Activated CD4-positive, alpha-beta memory T cell treated with anti-CD3 and anti-CD28 coated beads, Interleukin-2, amount 10 ng/mL, durations not matched to agents 7 days and 5 days (primary cell): ENCODE data around the gene EIF3K. TPM values are rescaled to one million over a fixed set of nuclear protein-coding genes. Genes with fewer than 3 reads are reported as not detected.

Experiments used
- CTCF ChIA-PET: fragments of 350-600 bp; sonication (Branson Sonifier 250); formaldehyde crosslinking; loops from one replicate; lab custom pipeline; 2021; ENCODE audit warnings: antibody characterized with exemption, inconsistent platforms; lab: Charles Lee
- POLR2A ChIA-PET: fragments of 350-600 bp; sonication (Branson Sonifier 250); formaldehyde crosslinking; loops from one replicate; lab custom pipeline; 2021; ENCODE audit warnings: antibody characterized with exemption; lab: Charles Lee
- DNase-seq: peaks from one replicate; pipeline ENCODE4 v3.0.0-alpha.2; 2020
- H3K27ac Mint-ChIP-seq: one replicate; pipeline ENCODE4 v1.8.0; 2021; ENCODE audit warnings: mild to moderate bottlenecking, mixed read lengths
- H3K27me3 Mint-ChIP-seq: one replicate; pipeline ENCODE4 v1.8.0; 2021; ENCODE audit warnings: mixed read lengths
- H3K36me3 Mint-ChIP-seq: one replicate; pipeline ENCODE4 v1.8.0; 2021; ENCODE audit warnings: low read depth, mixed read lengths
- H3K4me1 Mint-ChIP-seq: one replicate; pipeline ENCODE4 v1.8.0; 2021; ENCODE audit warnings: mixed read lengths
- H3K4me3 Mint-ChIP-seq: one replicate; pipeline ENCODE4 v1.8.0; 2021; ENCODE audit warnings: mild to moderate bottlenecking, mixed read lengths
- H3K9me3 Mint-ChIP-seq: one replicate; pipeline ENCODE4 v1.8.0; 2021; ENCODE audit warnings: mixed read lengths
- total RNA-seq, 2 experiments: library from RNA; stranded (reverse); gene quantifications; one replicate each; pipeline ENCODE4 v1.2.3, GENCODE V29; 2021

EIF3K gene
- total RNA-seq, 2 experiments from 2014 or later = 297 TPM

DNA sequence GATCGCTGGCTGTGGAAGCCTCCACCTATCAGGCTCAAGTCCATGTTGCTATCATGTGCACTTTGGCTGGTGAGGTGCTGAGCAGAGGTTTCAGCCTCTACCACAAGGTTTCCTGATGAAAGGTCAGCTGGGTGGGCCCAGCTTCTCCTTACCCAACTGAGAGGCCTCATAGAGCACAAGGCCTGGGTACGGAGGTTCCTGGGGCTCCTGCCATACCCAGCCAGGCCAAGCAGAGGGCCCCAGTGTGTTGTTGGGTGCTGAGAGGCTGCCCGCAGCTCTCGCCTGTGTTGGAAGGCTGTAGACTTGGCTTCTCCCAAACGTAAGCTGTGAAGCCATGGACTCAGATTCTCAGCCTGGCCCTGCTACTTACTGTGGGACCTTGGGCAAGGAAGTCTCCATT lies 56.6 kb downstream of the EIF3K start:
- ChIA-PET CTCF (interaction anchor here (1.3 to 2.0 kb wide), 2 partner anchors 16 to 18 kb away, joined by 4 to 5 read pairs; no protein-coding TSS in a partner anchor), POLR2A (interaction anchor here (0.7 to 1.6 kb wide), 4 partner anchors 8 to 281 kb away, joined by 3 to 4 read pairs (median 4); no protein-coding TSS in a partner anchor)
- no peak overlapping the region for H3K4me3 Mint-ChIP-seq
- no peaks in the 10 kb centered on the region for H3K9me3 Mint-ChIP-seq
- peaks cover 49% of the 10 kb centered on the region for H3K36me3 Mint-ChIP-seq
- peaks cover 87% of the 10 kb centered on the region for H3K4me1 Mint-ChIP-seq
- no peak for DNase-seq
- no peaks in the 10 kb centered on the region for H3K27me3 Mint-ChIP-seq
- peak overlapping the region; percentile 69 for H3K27ac Mint-ChIP-seq

DNA sequence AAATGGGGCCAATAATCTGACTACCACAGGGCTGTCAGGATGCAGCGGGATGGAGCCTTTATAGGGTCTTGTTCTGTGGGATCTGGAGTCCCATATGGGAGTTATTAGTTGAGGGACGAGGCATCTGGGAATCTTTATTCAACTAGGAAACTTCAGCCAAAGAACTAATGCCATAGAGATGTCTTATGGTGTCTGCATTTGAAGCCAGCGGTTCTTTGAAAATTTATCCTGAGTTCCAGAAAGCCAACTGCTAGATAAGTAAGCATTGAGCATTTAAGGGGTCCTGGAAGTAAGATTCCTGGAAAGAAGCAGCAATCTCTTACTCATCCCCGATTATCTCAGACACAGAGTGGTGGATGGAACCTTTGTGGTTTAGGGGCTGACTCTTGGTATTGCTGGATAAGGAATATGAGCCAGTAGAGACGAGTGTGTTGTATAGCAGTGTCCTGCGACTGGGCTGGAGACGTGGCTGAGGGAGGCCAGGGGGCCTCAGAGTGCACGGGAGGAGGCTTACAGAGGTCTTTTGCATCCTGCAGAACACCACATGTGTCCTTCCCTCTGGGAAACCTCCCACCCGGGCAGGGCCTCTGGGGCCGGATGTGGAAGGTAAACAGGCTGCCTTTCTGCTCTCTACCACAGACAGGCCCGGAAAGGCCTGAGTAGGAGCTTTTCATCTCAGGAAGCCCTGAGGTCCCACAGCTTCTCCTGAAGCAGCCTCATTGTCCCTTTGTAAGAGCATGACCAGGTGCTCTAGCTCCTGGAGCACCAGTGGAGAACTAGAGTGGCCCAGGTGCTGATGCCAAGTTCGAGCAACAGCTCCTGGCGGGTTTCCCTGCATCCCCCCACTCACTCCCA lies 57.3 kb downstream of the EIF3K start:
- H3K36me3 Mint-ChIP-seq = peaks cover 50% of the 10 kb centered on the region
- H3K4me3 Mint-ChIP-seq = peak overlapping the region; percentile 11
- peak; percentile 43 for DNase-seq
- H3K27ac Mint-ChIP-seq = peak overlapping the region; percentile 77
- no peaks in the 10 kb centered on the region for H3K9me3 Mint-ChIP-seq
- no peaks in the 10 kb centered on the region for H3K27me3 Mint-ChIP-seq
- POLR2A ChIA-PET = interaction anchor here (0.7 to 1.6 kb wide), 5 partner anchors 9 to 37 kb away, joined by 3 to 4 read pairs (median 3); partner anchors contain the start of gene ACTN4
- CTCF ChIA-PET = interaction anchor here (1.5 to 2.0 kb wide), 2 partner anchors 10 to 17 kb away, joined by 5 read pairs; no protein-coding TSS in a partner anchor
- H3K4me1 Mint-ChIP-seq = peaks cover 88% of the 10 kb centered on the region

- DNase-seq = no peak
- POLR2A ChIA-PET = interaction anchor here (0.9 to 2.3 kb wide), 4 partner anchors 9 to 30 kb away, joined by 3 to 6 read pairs (median 4); partner anchors contain the start of gene ACTN4
- Mint-ChIP-seq H3K27ac (peak overlapping the region; percentile 77), H3K27me3 (no peaks in the 10 kb centered on the region), H3K4me1 (peaks cover 88% of the 10 kb centered on the region), H3K4me3 (peak overlapping the region; percentile 48), H3K9me3 (no peaks in the 10 kb centered on the region), H3K36me3 (peaks cover 51% of the 10 kb centered on the region)
- CTCF ChIA-PET = interaction anchor here (1.5 to 2.0 kb wide), 2 partner anchors 9 to 18 kb away, joined by 5 read pairs; no protein-coding TSS in a partner anchor
Observed at GRCh38 chr19:38676878-38677646, 58.1 kb downstream of the EIF3K start.

GRCh38 chr19:38678217-38678890 lies 59.4 kb downstream of the EIF3K start:
- POLR2A ChIA-PET = interaction anchor here (1.0 to 2.3 kb wide), 3 partner anchors 12 to 252 kb away, joined by 3 to 6 read pairs (median 3); partner anchors contain the start of genes MRPS12 and SARS2

GRCh38 chr19:38678891-38679494 lies 60.0 kb downstream of the EIF3K start:
- Mint-ChIP-seq H3K4me3 (no peak overlapping the region), H3K9me3 (peaks cover 4% of the 10 kb centered on the region), H3K27ac (peak overlapping the region; percentile 91), H3K27me3 (no peaks in the 10 kb centered on the region), H3K36me3 (peaks cover 66% of the 10 kb centered on the region), H3K4me1 (peaks cover 99% of the 10 kb centered on the region)
- no peak for DNase-seq
- CTCF ChIA-PET = interaction anchor here (1.3 kb wide), 1 partner anchor 15 kb away, joined by 3 read pairs; no protein-coding TSS in a partner anchor
- POLR2A ChIA-PET = interaction anchor here (1.0 to 2.3 kb wide), 3 partner anchors 11 to 252 kb away, joined by 3 to 6 read pairs (median 3); partner anchors contain the start of genes MRPS12 and SARS2

More at GRCh38 chr19:38678217-38678890, 59.4 kb downstream of the EIF3K start:
- Mint-ChIP-seq H3K36me3 (peaks cover 64% of the 10 kb centered on the region), H3K4me1 (peaks cover 95% of the 10 kb centered on the region), H3K27ac (peak overlapping the region; percentile 50), H3K9me3 (peaks cover 4% of the 10 kb centered on the region), H3K27me3 (no peaks in the 10 kb centered on the region), H3K4me3 (no peak overlapping the region)
- DNase-seq = no peak
- CTCF ChIA-PET = interaction anchor here (1.3 kb wide), 1 partner anchor 14 kb away, joined by 3 read pairs; no protein-coding TSS in a partner anchor

DNA sequence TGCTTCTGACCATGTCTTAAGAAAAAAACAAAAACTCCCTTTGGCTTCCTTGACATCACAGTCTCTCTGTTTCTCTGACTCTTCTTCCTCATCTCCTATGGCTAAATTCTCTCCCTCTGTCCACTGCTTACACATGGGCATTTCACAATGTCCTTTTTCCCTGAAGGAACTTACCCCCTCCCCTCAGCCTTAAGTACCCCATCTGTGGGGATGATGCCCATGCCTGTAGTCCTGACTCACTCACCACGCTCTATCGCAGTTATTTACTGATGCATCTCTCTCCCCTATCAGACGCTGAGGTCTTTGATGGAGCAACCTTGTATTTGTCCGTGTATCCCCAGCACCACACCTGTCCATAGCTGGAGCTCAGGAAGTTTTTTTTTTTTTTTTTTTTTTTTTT lies 60.9 kb downstream of the EIF3K start:
- ChIA-PET CTCF (interaction anchor here (1.1 to 1.5 kb wide), 2 partner anchors 10 to 23 kb away, joined by 3 to 5 read pairs; no protein-coding TSS in a partner anchor), POLR2A (interaction anchor here (1.5 to 4.1 kb wide), 4 partner anchors 11 to 33 kb away, joined by 4 to 34 read pairs (median 7); partner anchors contain the start of gene ACTN4)
- Mint-ChIP-seq H3K27ac (peak overlapping the region; percentile 91), H3K27me3 (no peaks in the 10 kb centered on the region), H3K4me1 (peaks cover 99% of the 10 kb centered on the region), H3K36me3 (peaks cover 61% of the 10 kb centered on the region), H3K9me3 (peaks cover 4% of the 10 kb centered on the region), H3K4me3 (no peak overlapping the region)
- no peak for DNase-seq

DNA sequence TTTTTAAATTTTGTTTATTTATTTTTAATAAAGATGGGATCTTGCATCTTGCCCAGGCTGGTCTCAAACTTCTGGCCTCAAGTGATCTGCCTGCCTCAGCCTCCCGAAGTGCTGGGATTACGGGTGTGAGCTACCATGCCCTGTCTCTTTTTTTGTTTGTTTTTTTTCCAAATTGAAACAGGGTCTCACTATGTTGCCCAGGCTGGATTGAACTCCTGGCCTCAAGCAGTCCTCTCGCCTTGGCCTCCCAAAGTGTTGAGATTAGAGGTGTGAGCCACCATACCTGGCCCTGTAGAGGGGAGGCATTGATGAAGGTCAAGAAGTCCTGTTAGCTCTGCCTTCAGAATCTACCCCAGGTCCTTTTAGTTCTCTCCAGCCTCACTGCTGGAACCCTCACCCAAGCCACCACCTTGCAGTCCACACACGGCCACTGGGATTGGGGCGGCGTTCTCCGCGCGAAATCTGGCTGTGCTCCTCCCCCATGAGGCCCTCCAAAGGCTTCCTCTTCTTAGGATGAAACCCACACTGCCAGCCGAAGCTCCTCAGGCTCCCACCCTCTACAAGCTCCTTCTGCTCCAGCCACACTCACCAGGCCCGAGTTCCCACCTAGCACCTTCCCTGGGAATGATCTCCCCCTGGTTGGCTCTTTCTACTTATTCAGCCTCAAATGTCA lies 63.3 kb downstream of the EIF3K start:
- Mint-ChIP-seq H3K4me1 (peaks cover 99% of the 10 kb centered on the region), H3K9me3 (peaks cover 4% of the 10 kb centered on the region), H3K27me3 (no peaks in the 10 kb centered on the region), H3K36me3 (peaks cover 66% of the 10 kb centered on the region), H3K4me3 (no peak overlapping the region), H3K27ac (peak overlapping the region; percentile 95)
- CTCF ChIA-PET = interaction anchor here (1.7 to 2.2 kb wide), 3 partner anchors 11 to 35 kb away, joined by 3 to 11 read pairs (median 6); partner anchors contain the start of gene ACTN4
- POLR2A ChIA-PET = interaction anchor here (0.9 to 4.1 kb wide), 12 partner anchors 9 to 169 kb away, joined by 3 to 34 read pairs (median 4); partner anchors contain the start of gene ACTN4
- no peak for DNase-seq

DNA sequence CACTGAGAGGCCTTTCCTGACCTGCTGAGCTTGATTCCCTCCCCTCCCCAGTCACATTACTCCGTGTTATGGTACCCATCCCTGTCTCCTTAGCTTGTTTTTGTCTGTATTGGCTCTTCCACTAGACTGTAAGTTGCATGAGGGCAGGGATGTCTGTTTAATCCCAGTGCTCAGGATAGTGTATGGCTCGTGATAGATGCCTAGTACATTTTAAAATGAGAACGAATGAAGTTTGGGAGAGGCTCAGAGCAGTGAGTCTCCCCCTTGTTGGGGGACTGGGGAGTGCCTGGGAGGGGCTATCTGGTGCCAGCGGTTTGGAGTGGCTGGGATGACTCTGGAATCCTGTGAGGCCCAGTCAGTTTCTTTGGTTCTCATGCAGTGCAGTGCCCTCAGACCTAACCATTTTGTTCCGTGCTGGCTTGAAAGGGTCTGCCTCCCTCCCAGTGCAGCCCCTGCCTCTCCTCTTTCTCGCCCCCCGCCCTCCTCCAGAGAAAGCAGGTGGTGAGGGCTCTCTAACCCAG lies 63.9 kb downstream of the EIF3K start:
- Mint-ChIP-seq H3K4me1 (peaks cover 99% of the 10 kb centered on the region), H3K36me3 (peaks cover 67% of the 10 kb centered on the region), H3K27me3 (no peaks in the 10 kb centered on the region), H3K27ac (peak overlapping the region; percentile 95), H3K4me3 (no peak overlapping the region), H3K9me3 (peaks cover 4% of the 10 kb centered on the region)
- no peak for DNase-seq
- ChIA-PET CTCF (interaction anchor here (1.2 to 2.2 kb wide), 3 partner anchors 11 to 248 kb away, joined by 3 to 11 read pairs (median 6); partner anchors contain the start of genes ACTN4, MRPS12 and SARS2), POLR2A (interaction anchor here (1.0 to 4.1 kb wide), 11 partner anchors 11 to 169 kb away, joined by 3 to 34 read pairs (median 3); partner anchors contain the start of genes ACTN4 and MAP4K1)

- Mint-ChIP-seq H3K36me3 (peaks cover 62% of the 10 kb centered on the region), H3K9me3 (peaks cover 4% of the 10 kb centered on the region), H3K27me3 (no peaks in the 10 kb centered on the region), H3K4me1 (peaks cover 98% of the 10 kb centered on the region), H3K27ac (peak overlapping the region; percentile 95), H3K4me3 (peak overlapping the region; percentile 22)
- POLR2A ChIA-PET = interaction anchor here (1.0 to 4.1 kb wide), 9 partner anchors 10 to 66 kb away, joined by 3 to 34 read pairs (median 4); partner anchors contain the start of genes ACTN4 and MAP4K1
- peak; percentile 79 for DNase-seq
- CTCF ChIA-PET = interaction anchor here (1.2 to 2.2 kb wide), 3 partner anchors 10 to 247 kb away, joined by 3 to 11 read pairs (median 6); partner anchors contain the start of genes ACTN4, MRPS12 and SARS2
Observed at GRCh38 chr19:38683393-38684077, 64.5 kb downstream of the EIF3K start.
